Measurements from ENCODE around the gene HOXA10. TPM values are rescaled to one million over a fixed set of nuclear protein-coding genes. Genes with fewer than 3 reads are reported as not detected.
A peak's percentile ranks its signal among the peaks of the same experiment; 100 is the strongest.

Gene HOXA10
- total RNA-seq, 2 donors from 2014 or later = not detected

DNA sequence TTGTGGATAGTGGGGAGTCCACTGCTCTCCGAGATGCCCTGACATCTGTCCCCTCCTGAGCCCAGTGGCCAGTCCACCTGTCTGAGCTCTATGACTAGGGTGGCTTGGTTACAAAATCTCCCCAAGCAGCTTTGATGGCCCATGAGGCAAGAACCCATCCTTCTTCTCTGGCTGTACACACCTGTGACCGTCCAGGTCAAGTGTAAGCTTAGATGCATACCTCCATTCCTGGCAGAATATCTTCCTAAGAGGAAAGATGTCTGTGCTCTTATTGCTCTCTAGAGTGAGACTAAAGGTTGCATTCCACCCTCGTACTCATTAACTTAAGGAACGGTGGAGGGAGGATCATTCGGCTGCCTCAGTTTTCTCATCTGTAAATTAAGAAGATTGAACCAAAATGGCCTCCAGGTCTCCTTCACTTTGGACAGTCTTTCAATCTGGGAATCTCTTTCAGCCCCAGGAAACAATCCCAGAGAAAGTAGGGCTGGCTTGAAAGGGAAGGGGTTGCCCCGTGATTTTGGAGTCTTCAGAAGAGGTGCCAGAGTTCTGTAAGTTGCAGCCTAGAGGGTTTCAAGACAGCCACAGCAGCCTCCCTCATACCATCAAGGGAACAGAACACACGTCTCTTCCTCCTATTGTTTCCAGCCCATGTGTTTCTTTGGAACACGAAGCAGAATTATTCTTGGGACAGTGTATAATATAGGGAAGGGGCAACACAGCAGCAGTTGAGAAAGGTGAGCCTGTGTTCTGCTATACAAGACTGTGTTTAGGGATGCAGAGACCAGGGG lies 49.0 kb downstream of the HOXA10 start:
- 29 to 34% methylated on average over 3 to 8 of the region's 8 CpGs for WGBS, 2 experiments (ENCODE audit: insufficient coverage in 1 of 2, insufficient read length in 1 of 2)
- H3K4me3 Mint-ChIP-seq = no peak overlapping the region
- no peaks in the 10 kb centered on the region for H3K9me3 Mint-ChIP-seq
- Histone ChIP-seq H3K9me3 (ENCODE audit: control insufficient read depth, low read length) (peaks cover 17% of the 10 kb centered on the region), H3K9ac (ENCODE audit: extremely low read depth, low read length, poor library complexity, severe bottlenecking) (no peak overlapping the region), H3K4me3 (ENCODE audit: low read length) (no peak overlapping the region), H3K27ac (ENCODE audit: low read depth, low read length) (no peak overlapping the region), H3K4me1 (ENCODE audit: control insufficient read depth, insufficient read depth, low read length) (no peaks in the 10 kb centered on the region), H3K36me3 (ENCODE audit: control insufficient read depth, insufficient read depth, low read length) (no peaks in the 10 kb centered on the region), H3K27me3 (ENCODE audit: control insufficient read depth, insufficient read depth, low read length, poor library complexity, severe bottlenecking) (peaks cover 100% of the 10 kb centered on the region)
- TF ChIP-seq, protein P1, sequence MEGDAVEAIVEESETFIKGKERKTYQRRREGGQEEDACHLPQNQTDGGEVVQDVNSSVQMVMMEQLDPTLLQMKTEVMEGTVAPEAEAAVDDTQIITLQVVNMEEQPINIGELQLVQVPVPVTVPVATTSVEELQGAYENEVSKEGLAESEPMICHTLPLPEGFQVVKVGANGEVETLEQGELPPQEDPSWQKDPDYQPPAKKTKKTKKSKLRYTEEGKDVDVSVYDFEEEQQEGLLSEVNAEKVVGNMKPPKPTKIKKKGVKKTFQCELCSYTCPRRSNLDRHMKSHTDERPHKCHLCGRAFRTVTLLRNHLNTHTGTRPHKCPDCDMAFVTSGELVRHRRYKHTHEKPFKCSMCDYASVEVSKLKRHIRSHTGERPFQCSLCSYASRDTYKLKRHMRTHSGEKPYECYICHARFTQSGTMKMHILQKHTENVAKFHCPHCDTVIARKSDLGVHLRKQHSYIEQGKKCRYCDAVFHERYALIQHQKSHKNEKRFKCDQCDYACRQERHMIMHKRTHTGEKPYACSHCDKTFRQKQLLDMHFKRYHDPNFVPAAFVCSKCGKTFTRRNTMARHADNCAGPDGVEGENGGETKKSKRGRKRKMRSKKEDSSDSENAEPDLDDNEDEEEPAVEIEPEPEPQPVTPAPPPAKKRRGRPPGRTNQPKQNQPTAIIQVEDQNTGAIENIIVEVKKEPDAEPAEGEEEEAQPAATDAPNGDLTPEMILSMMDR (conservative IDR thresholded peaks at IDR 0.05) = no peak
- no peak for DNase-seq
- H3K4me1 Mint-ChIP-seq = peaks cover 4% of the 10 kb centered on the region
- no peak overlapping the region for H3K27ac Mint-ChIP-seq
- H3K27me3 Mint-ChIP-seq (ENCODE audit: insufficient read depth) = peaks cover 99% of the 10 kb centered on the region
- no peaks in the 10 kb centered on the region for H3K36me3 Mint-ChIP-seq (ENCODE audit: low read depth)

DNA sequence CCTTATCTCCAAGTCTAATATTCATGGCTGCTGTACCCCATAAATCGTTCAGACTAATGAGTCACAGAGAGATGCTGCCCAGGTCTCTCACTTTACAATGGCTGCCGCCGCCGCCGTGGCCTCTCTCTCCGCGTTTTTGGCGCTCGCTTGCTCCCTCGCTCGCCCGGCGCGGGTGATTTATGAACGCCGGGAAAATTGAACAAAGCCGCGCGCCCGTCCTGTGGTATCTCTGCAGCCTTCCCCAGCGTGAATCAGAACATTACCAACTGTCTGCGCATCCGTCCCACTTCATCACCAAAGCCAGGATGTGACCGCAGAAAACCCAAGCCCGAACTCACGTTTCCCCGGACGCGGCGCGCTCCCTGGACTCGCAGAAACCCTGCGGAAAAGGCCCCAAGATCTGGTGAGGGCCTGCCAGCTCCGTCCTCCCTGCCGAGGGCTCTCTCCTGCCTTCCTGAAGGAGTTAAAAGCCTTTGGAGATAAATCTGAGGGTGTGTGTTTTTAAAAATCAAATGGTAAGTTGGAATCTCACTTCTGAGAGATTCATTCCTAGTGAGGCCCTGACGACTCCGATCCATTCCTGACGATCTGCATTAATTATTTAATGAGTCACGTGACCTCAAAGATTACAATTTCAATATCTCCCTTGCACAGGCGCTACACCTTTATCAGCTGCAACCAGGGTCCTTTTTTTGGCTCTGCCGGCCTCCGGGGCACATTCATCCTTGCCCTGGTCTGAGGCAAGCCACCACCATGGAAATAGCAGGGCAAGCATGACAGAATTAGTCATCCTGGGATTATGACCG lies 49.8 kb downstream of the HOXA10 start:
- Histone ChIP-seq H3K36me3 (ENCODE audit: control insufficient read depth, insufficient read depth, low read length) (no peaks in the 10 kb centered on the region), H3K27ac (ENCODE audit: low read depth, low read length) (no peak overlapping the region), H3K9ac (ENCODE audit: extremely low read depth, low read length, poor library complexity, severe bottlenecking) (no peak overlapping the region), H3K4me1 (ENCODE audit: control insufficient read depth, insufficient read depth, low read length) (no peaks in the 10 kb centered on the region), H3K27me3 (ENCODE audit: control insufficient read depth, insufficient read depth, low read length, poor library complexity, severe bottlenecking) (peaks cover 100% of the 10 kb centered on the region), H3K9me3 (ENCODE audit: control insufficient read depth, low read length) (peaks cover 17% of the 10 kb centered on the region), H3K4me3 (ENCODE audit: low read length) (no peak overlapping the region)
- DNase-seq = peak; percentile 38
- H3K27ac Mint-ChIP-seq = no peak overlapping the region
- 2 to 4% methylated on average over 25 to 43 of the region's 43 CpGs for WGBS, 2 experiments (ENCODE audit: insufficient coverage in 1 of 2, insufficient read length in 1 of 2)
- TF ChIP-seq, protein P1 (conservative IDR thresholded peaks at IDR 0.05) = no peak
- H3K9me3 Mint-ChIP-seq = no peaks in the 10 kb centered on the region
- H3K4me1 Mint-ChIP-seq = peaks cover 4% of the 10 kb centered on the region
- H3K4me3 Mint-ChIP-seq = no peak overlapping the region
- no peaks in the 10 kb centered on the region for H3K36me3 Mint-ChIP-seq (ENCODE audit: low read depth)
- H3K27me3 Mint-ChIP-seq (ENCODE audit: insufficient read depth) = peaks cover 100% of the 10 kb centered on the region

DNA sequence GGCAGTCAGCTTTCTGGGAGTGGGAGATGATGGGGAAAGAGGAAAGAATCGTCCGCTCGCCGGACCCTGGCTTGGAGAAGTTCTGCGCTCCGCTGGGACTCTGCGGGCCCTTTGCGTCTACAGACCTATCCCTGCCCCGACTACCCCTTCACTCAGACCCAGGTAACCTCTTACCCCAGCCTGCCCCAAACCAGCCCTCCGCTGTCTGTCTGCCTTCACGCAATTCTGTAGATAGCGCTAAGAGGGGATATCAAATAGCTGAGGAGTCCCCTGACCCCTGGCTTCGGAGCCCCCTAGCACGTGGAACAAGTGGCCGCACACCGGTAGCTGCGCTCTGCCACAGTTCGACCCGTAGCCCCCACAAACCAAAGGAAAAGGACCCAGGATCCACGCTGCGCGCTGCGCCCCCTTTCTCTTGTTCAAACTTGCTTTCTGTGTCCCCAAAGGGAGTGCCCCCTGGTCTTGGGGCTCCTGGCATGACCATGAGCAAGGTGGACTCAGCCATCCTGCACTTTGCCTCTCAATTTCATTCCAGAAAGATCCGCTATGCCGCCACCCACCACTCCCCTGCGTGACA lies 50.6 kb downstream of the HOXA10 start:
- H3K27me3 ChIP-seq (ENCODE audit: control insufficient read depth, insufficient read depth, low read length, poor library complexity, severe bottlenecking) = peaks cover 100% of the 10 kb centered on the region
- H3K9ac ChIP-seq (ENCODE audit: extremely low read depth, low read length, poor library complexity, severe bottlenecking) = no peak overlapping the region
- H3K27me3 Mint-ChIP-seq (ENCODE audit: insufficient read depth) = peaks cover 100% of the 10 kb centered on the region
- H3K36me3 ChIP-seq (ENCODE audit: control insufficient read depth, insufficient read depth, low read length) = no peaks in the 10 kb centered on the region
- no peaks in the 10 kb centered on the region for H3K9me3 Mint-ChIP-seq
- no peak overlapping the region for H3K27ac Mint-ChIP-seq
- no peaks in the 10 kb centered on the region for H3K4me1 ChIP-seq (ENCODE audit: control insufficient read depth, insufficient read depth, low read length)
- peaks cover 12% of the 10 kb centered on the region for H3K9me3 ChIP-seq (ENCODE audit: control insufficient read depth, low read length)
- TF ChIP-seq, protein P1 (conservative IDR thresholded peaks at IDR 0.05) = no peak
- no peak overlapping the region for H3K27ac ChIP-seq (ENCODE audit: low read depth, low read length)
- no peak overlapping the region for H3K4me3 ChIP-seq (ENCODE audit: low read length)
- no peak for DNase-seq
- H3K36me3 Mint-ChIP-seq (ENCODE audit: low read depth) = no peaks in the 10 kb centered on the region
- WGBS, 2 experiments (ENCODE audit: insufficient coverage in 1 of 2, insufficient read length in 1 of 2) = 11 to 29% methylated on average over 8 to 24 of the region's 26 CpGs
- peaks cover 4% of the 10 kb centered on the region for H3K4me1 Mint-ChIP-seq
- no peak overlapping the region for H3K4me3 Mint-ChIP-seq

All from endodermal cell (in vitro differentiated cells).